Adrenal gland (tissue), 12 donors: ENCODE data around the gene CGRRF1. TPM values are rescaled to one million over a fixed set of nuclear protein-coding genes. Genes with fewer than 3 reads are reported as not detected.

Experiments used
- DNase-seq, 7 donors: peaks; one replicate each; pipeline ENCODE4 v3.0.0-alpha.2; 2019 to 2020
- H3K27ac ChIP-seq, 5 donors: fragments of 200-600 bp; sonication (generic) in 4 of 5; 1 replicate in 3 of 5; 2 replicates in 2 of 5; pipeline versions ENCODE4 v1.5.1 to v1.8.0; 2016 to 2020; ENCODE audit warnings: mild to moderate bottlenecking in 1 of 5
- H3K27me3 ChIP-seq: fragments of 200-600 bp; 2 replicates; pipeline ENCODE4 v1.8.0; 2021
- H3K36me3 ChIP-seq, 2 donors: fragments of 200-600 bp; replicated peaks in 1 of 2; 1 replicate in 1 of 2; 2 replicates in 1 of 2; pipeline versions ENCODE4 v1.5.1 to v1.8.0; 2018 to 2022
- H3K4me1 ChIP-seq, 2 donors: fragments of 200-600 bp; replicated peaks in 1 of 2; 1 replicate in 1 of 2; 2 replicates in 1 of 2; pipeline versions ENCODE4 v1.5.1 to v1.8.0; 2018 to 2021
- H3K4me3 ChIP-seq, 4 donors: fragments of 200-600 bp; sonication (generic) in 3 of 4; one replicate each; pipeline ENCODE4 v1.5.1; 2016 to 2018
- H3K9me3 ChIP-seq, 3 donors: fragments of 200-600 bp; sonication (generic) in 1 of 3; replicated peaks in 1 of 3; 1 replicate in 2 of 3; 2 replicates in 1 of 3; pipeline versions ENCODE4 v1.5.1 to v1.8.0; 2016 to 2021
- POLR2A ChIP-seq, 2 donors: fragments of 450-650 bp; IDR thresholded peaks; one replicate each; pipeline ENCODE4 v1.6.1; 2017; ENCODE audit warnings: antibody characterized with exemption in 2 of 2, mild to moderate bottlenecking in 2 of 2, moderate library complexity in 1 of 2
- WGBS, 4 donors: extraction: QIAGEN DNeasy Blood & Tissue Kit in 2 of 4; methylation state at CpG; one replicate each; pipeline versions ENCODE4 v1.1.5 to v1.1.7; 2013 to 2017; 5-methylcytosine and 5-hydroxymethylcytosine counted together
- intact Hi-C, 2 donors: fragments of 100-400 bp; cut with DNase I; formaldehyde crosslinking; loops; one replicate each; pipeline versions ENCODE4 v1.14.1 to v1.15.0; 2022 to 2023
- polyA plus RNA-seq, 3 donors: library from polyadenylated mRNA; stranded (reverse); fragments of 200-250 nt in 2 of 3; fragments of 350-450 nt in 1 of 3; fragmentation: Illumina TruSeq in 1 of 3; extraction: RNeasy Lipid Tissue Mini Kit (QIAGEN cat#74804) in 1 of 3; gene quantifications; one replicate each; pipeline ENCODE4 v1.2.3, GENCODE V29; 2013 to 2014
- total RNA-seq, 9 donors: library from RNA; depleted of rRNA in 4 of 9; stranded (reverse); fragments of >200 nt in 4 of 9; fragments of 120-200 nt in 1 of 9; fragmentation: NEBNext Ultra II Directional in 1 of 9; extraction: Animal tissue kit (Norgen Biotek cat#: 25700) in 1 of 9; gene quantifications; one replicate each; pipeline versions ENCODE4 v1.1.0 to v1.2.4, GENCODE V29; 2013 to 2023
- TF ChIP-seq, protein P1 (sequence below), 6 experiments: fragments of 450-650 bp in 4 of 6; fragments of 200-600 bp in 2 of 6; sonication (generic) in 1 of 6; IDR thresholded peaks; 1 replicate in 5 of 6; 2 replicates in 1 of 6; pipeline versions ENCODE4 v1.5.1 to v1.8.0; 2016 to 2021; ENCODE audit warnings: antibody characterized with exemption in 6 of 6, mild to moderate bottlenecking in 2 of 6, moderate library complexity in 1 of 6
- donor health status: healthy with polysubstance abuse.
- donor health status: Bipolar disorder and iron deficiency.
- donor health status: DM: yes; HTN: yes; CAD: no.
- donor health status: DM: no; HTN: no; CAD: no.
- donor health status: DM: no; HTN: no; CAD: no.
- donor health status: DM: yes; HTN: yes; CAD: no.

CGRRF1 gene
- total and polyA plus RNA-seq, 12 donors = 9.4 to 26.9 (median 18.5) TPM

DNA sequence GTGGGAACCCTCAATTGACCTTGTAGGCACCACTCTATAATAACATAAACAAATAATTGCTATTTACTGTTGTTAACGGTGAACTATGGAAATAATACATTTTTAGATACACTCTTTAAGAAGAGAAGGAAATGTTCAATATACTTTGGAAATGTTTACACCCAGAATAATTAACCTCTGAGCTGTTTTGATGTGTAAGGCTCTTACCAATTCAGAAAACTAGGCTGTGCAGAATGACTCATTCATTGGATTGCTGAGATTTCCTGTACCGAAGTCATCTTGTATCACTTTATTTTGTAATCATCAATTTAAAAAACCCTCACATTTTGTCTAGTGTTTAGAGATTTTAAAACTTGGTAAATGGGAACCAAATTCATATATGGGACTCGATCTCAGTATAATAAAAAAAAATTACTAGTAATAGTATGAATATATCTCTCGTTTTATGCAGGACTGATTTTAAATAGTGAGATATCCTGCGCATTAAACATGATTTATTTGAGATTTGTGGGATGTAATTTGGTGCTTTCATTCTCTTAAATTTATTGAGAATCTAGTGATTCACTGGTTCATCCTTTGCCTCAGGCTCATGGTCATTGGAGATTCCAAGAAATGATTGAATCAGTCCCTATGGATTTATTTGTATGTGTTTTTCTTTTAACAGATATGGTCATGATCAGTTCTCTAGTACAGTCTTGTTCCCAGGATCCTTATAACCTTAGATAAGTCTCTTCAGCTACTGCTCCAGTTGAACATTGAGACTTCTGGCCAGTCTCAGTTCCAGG lies 61.1 kb downstream of the CGRRF1 start:
- Histone ChIP-seq H3K4me3 (no peak overlapping the region), H3K9me3 (no peaks in the 10 kb centered on the region), H3K36me3 (no peaks in the 10 kb centered on the region), H3K27ac (no peak overlapping the region), H3K4me1 (peaks cover 0 to 13% of the 10 kb centered on the region in 2 donors), H3K27me3 (no peaks in the 10 kb centered on the region)
- WGBS, 4 donors = 68 to 76% (median 72%) methylated on average over 5 of the region's 5 CpGs
- intact Hi-C loops = loop anchor here (10.0 kb wide), 2 partner anchors 54 to 74 kb away; no protein-coding TSS in a partner anchor
- no peak for DNase-seq
- TF ChIP-seq, protein P1, sequence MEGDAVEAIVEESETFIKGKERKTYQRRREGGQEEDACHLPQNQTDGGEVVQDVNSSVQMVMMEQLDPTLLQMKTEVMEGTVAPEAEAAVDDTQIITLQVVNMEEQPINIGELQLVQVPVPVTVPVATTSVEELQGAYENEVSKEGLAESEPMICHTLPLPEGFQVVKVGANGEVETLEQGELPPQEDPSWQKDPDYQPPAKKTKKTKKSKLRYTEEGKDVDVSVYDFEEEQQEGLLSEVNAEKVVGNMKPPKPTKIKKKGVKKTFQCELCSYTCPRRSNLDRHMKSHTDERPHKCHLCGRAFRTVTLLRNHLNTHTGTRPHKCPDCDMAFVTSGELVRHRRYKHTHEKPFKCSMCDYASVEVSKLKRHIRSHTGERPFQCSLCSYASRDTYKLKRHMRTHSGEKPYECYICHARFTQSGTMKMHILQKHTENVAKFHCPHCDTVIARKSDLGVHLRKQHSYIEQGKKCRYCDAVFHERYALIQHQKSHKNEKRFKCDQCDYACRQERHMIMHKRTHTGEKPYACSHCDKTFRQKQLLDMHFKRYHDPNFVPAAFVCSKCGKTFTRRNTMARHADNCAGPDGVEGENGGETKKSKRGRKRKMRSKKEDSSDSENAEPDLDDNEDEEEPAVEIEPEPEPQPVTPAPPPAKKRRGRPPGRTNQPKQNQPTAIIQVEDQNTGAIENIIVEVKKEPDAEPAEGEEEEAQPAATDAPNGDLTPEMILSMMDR (IDR thresholded peaks at IDR 0.05) = no peak
- no peak for TF ChIP-seq POLR2A (IDR thresholded peaks at IDR 0.05)

DNA sequence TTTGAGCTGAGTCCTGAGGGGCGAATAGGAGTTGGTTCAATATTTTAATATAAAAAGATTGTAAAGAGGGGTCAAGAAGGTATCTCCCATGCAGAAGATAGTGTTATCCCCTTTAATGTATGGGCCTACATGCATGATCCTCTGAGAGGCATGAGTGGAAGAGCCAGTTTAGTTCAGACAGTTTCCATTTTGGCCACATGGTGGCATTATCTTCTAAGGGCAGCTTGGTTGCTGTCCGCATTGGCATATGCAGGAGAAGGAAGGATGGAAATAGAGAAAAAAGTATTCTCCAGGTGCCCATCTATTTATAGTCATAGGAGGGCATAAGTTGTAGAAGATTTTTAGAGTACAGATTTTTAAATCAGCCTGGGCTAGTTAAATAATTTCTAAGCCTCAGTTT lies 62.6 kb downstream of the CGRRF1 start:
- no peaks in the 10 kb centered on the region for H3K36me3 ChIP-seq
- intact Hi-C loops = loop anchor here (10.0 kb wide), 2 partner anchors 52 to 72 kb away; no protein-coding TSS in a partner anchor
- H3K27me3 ChIP-seq = no peaks in the 10 kb centered on the region
- peaks cover 0 to 13% of the 10 kb centered on the region in 2 donors for H3K4me1 ChIP-seq
- no peaks in the 10 kb centered on the region for H3K9me3 ChIP-seq
- 95 to 100% (median 98%) methylated on average over 2 of the region's 2 CpGs for WGBS, 4 donors
- no peak overlapping the region for H3K27ac ChIP-seq
- DNase-seq = no peak
- H3K4me3 ChIP-seq = no peak overlapping the region
- no peak for TF ChIP-seq POLR2A (IDR thresholded peaks at IDR 0.05)
- TF ChIP-seq, protein P1 (IDR thresholded peaks at IDR 0.05) = peak in 4 of 6 experiments; percentile 10 to 30 (median 26)

DNA sequence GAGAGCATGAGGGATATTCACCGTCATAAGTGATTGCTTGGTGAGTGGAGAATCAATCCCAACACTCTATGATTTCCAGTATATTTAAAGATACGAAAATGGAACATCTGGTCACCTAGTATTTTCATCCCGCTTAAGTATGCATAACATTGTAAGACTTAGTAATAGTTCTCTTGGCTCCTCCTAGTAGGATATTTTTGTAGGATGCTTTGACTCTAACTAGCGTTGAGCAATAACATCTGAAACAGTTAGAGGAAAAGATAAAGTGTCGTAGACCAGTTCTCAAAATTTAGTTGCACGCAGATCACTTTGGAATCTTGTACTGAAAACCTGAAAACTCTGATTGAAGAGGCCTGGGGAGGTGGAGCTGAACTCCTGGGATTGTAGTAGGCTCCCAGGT lies 64.8 kb downstream of the CGRRF1 start:
- Histone ChIP-seq H3K9me3 (no peaks in the 10 kb centered on the region), H3K36me3 (no peaks in the 10 kb centered on the region), H3K27me3 (no peaks in the 10 kb centered on the region), H3K27ac (no peak overlapping the region), H3K4me3 (no peak overlapping the region), H3K4me1 (peaks cover 0 to 20% of the 10 kb centered on the region in 2 donors)
- TF ChIP-seq, protein P1 (IDR thresholded peaks at IDR 0.05) = no peak
- TF ChIP-seq POLR2A (IDR thresholded peaks at IDR 0.05) = no peak
- no peak for DNase-seq
- WGBS, 4 donors = 94 to 97% (median 95%) methylated on average over 6 of the region's 6 CpGs
- intact Hi-C loops = loop anchor here (10.0 kb wide), 2 partner anchors 50 to 70 kb away; no protein-coding TSS in a partner anchor

DNA sequence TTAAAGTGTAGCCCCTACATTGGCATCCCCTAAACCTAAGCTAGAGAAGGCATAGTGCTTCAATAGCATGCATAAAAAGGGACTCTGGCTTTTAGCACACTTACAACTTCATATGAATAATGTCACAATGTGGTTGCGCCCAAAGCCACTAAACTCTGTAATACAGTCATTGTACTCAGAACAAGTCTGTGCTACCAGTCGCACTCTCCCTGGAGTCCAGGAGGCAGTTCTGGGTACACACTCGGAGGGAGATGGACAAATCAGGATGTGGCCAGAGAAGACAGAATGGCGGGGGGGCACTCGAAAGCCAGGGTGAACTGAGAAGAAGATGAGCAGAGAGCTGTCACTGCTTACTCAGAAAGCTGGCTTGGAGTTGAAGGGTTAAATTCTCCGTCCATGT lies 67.8 kb downstream of the CGRRF1 start:
- peaks cover 0 to 8% of the 10 kb centered on the region in 2 donors for H3K4me1 ChIP-seq
- intact Hi-C loops = loop anchor here (10.0 kb wide), 2 partner anchors 47 to 67 kb away; no protein-coding TSS in a partner anchor
- no peaks in the 10 kb centered on the region for H3K9me3 ChIP-seq
- no peaks in the 10 kb centered on the region for H3K27me3 ChIP-seq
- H3K27ac ChIP-seq = no peak overlapping the region
- H3K4me3 ChIP-seq = no peak overlapping the region
- no peaks in the 10 kb centered on the region for H3K36me3 ChIP-seq
- no peak for DNase-seq
- 90 to 95% (median 92%) methylated on average over 6 of the region's 6 CpGs for WGBS, 4 donors
- no peak for TF ChIP-seq POLR2A (IDR thresholded peaks at IDR 0.05)
- TF ChIP-seq, protein P1 (IDR thresholded peaks at IDR 0.05) = no peak
